Dedifferentiated amniotic fluid mesenchymal stem cell (primary cell): Measurements from ENCODE around the gene UFD1.

Source experiments
- DNase-seq: peaks from one replicate; pipeline ENCODE4 v3.0.0-alpha.2; 2016; ENCODE audit errors: extremely low spot score

UFD1 gene

GRCh38 chr22:19516378-19517170 is 37.6 kb upstream of the UFD1 start:
- DNase-seq: no peak

- DNase-seq: no peak
Observed at GRCh38 chr22:19515654-19516377, 36.8 kb upstream of the UFD1 start.

- DNase-seq: no peak
Observed at GRCh38 chr22:19514831-19515565, 36.0 kb upstream of the UFD1 start.

GRCh38 chr22:19513823-19514222 is 34.8 kb upstream of the UFD1 start:
- no peak for DNase-seq

- no peak for DNase-seq
Observed at GRCh38 chr22:19510919-19511341, 31.9 kb upstream of the UFD1 start.

- DNase-seq: no peak
Observed at GRCh38 chr22:19509923-19510322, 30.9 kb upstream of the UFD1 start.

- DNase-seq: no peak
Observed at GRCh38 chr22:19509191-19509590, 30.2 kb upstream of the UFD1 start.

GRCh38 chr22:19508024-19508776 is 29.2 kb upstream of the UFD1 start:
- DNase-seq: no peak

- DNase-seq: no peak
Observed at GRCh38 chr22:19507534-19507861, 28.5 kb upstream of the UFD1 start.

GRCh38 chr22:19506212-19506611 is 27.2 kb upstream of the UFD1 start:
- no peak for DNase-seq

GRCh38 chr22:19505735-19506126 is 26.7 kb upstream of the UFD1 start:
- no peak for DNase-seq

GRCh38 chr22:19504900-19505734 is 26.1 kb upstream of the UFD1 start:
- no peak for DNase-seq

- no peak for DNase-seq
Observed at GRCh38 chr22:19503869-19504268, 24.9 kb upstream of the UFD1 start.

GRCh38 chr22:19503367-19503766 is 24.4 kb upstream of the UFD1 start:
- DNase-seq: no peak

- no peak for DNase-seq
Observed at GRCh38 chr22:19501897-19502447, 23.0 kb upstream of the UFD1 start.

GRCh38 chr22:19499880-19500242 is 20.9 kb upstream of the UFD1 start:
- no peak for DNase-seq

- no peak for DNase-seq
Observed at GRCh38 chr22:19499236-19499879, 20.4 kb upstream of the UFD1 start.

GRCh38 chr22:19498866-19499190 is 19.8 kb upstream of the UFD1 start:
- DNase-seq: no peak

- no peak for DNase-seq
Observed at GRCh38 chr22:19498154-19498865, 19.3 kb upstream of the UFD1 start.

GRCh38 chr22:19497245-19497644 is 18.3 kb upstream of the UFD1 start:
- peak; percentile 31 for DNase-seq
